DND-41 (cell line): ENCODE results near the gene SPAG16.

Experiments used
- ATAC-seq: fragments of 200-7000 bp; cut with Tn5 transposase; 3 replicates; pipeline ENCODE4 v1.9.1; 2021; ENCODE audit warnings: low read depth; ENCODE audit not compliant: insufficient read depth
- DNase-seq: peaks from one replicate; pipeline ENCODE4 v3.0.0-alpha.2; 2020
- H2AFZ ChIP-seq: 2 replicates; pipeline ENCODE4 v1.6.0; 2012; ENCODE audit warnings: low read depth, low read length
- H3K27ac ChIP-seq: 2 replicates; pipeline ENCODE4 v1.5.1; 2012; ENCODE audit warnings: low read length, inconsistent platforms
- H3K27me3 ChIP-seq: fragments of 200-600 bp; sonication (generic); 2 replicates; pipeline ENCODE4 v1.6.0; 2012; ENCODE audit warnings: low read length, mild to moderate bottlenecking, inconsistent platforms; ENCODE audit not compliant: insufficient read depth, poor library complexity
- H3K36me3 ChIP-seq: 2 replicates; pipeline ENCODE4 v1.5.1; 2012; ENCODE audit warnings: low read length, inconsistent platforms; ENCODE audit not compliant: insufficient read depth
- H3K4me1 ChIP-seq: 2 replicates; pipeline ENCODE4 v1.5.1; 2012; ENCODE audit warnings: mild to moderate bottlenecking, low read length; ENCODE audit not compliant: insufficient read depth
- H3K4me2 ChIP-seq: 2 replicates; pipeline ENCODE4 v1.6.0; 2012; ENCODE audit warnings: mild to moderate bottlenecking, moderate library complexity, low read length, inconsistent platforms; ENCODE audit not compliant: insufficient read depth
- H3K4me3 ChIP-seq, 2 experiments: fragments of 200-600 bp in 1 of 2; shearing (Covaris generic) in 1 of 2; 2 replicates each; pipeline ENCODE4 v1.5.1; 2012 to 2016; ENCODE audit warnings: inconsistent platforms in 2 of 2, low read length in 2 of 2, mild to moderate bottlenecking in 2 of 2, low read depth in 1 of 2, moderate library complexity in 1 of 2
- H3K79me2 ChIP-seq: 2 replicates; pipeline ENCODE4 v1.6.0; 2012; ENCODE audit warnings: low read length, inconsistent platforms; ENCODE audit not compliant: insufficient read depth
- H3K9ac ChIP-seq: 2 replicates; pipeline ENCODE4 v1.6.0; 2012; ENCODE audit warnings: low read depth, mild to moderate bottlenecking, inconsistent platforms, low read length, moderate library complexity
- H3K9me3 ChIP-seq: 2 replicates; pipeline ENCODE4 v1.5.1; 2012; ENCODE audit warnings: low read length, moderate library complexity, mild to moderate bottlenecking, inconsistent platforms; ENCODE audit not compliant: insufficient read depth, severe bottlenecking
- H4K20me1 ChIP-seq: 2 replicates; pipeline ENCODE4 v1.6.0; 2012; ENCODE audit warnings: low read length; ENCODE audit not compliant: insufficient read depth
- EZH2 ChIP-seq: IDR thresholded peaks from 3 replicates; pipeline ENCODE4 v1.6.1; 2012; ENCODE audit warnings: borderline replicate concordance, low read depth, mild to moderate bottlenecking, moderate library complexity, low read length, inconsistent platforms; ENCODE audit not compliant: severe bottlenecking
- TF ChIP-seq, protein P1 (sequence below): IDR thresholded peaks from 2 replicates; pipeline ENCODE4 v1.5.1; 2012; ENCODE audit warnings: borderline replicate concordance, low read length, moderate library complexity, mild to moderate bottlenecking; ENCODE audit not compliant: poor library complexity, severe bottlenecking; ENCODE audit errors: extremely low read depth

The SPAG16 gene

DNA sequence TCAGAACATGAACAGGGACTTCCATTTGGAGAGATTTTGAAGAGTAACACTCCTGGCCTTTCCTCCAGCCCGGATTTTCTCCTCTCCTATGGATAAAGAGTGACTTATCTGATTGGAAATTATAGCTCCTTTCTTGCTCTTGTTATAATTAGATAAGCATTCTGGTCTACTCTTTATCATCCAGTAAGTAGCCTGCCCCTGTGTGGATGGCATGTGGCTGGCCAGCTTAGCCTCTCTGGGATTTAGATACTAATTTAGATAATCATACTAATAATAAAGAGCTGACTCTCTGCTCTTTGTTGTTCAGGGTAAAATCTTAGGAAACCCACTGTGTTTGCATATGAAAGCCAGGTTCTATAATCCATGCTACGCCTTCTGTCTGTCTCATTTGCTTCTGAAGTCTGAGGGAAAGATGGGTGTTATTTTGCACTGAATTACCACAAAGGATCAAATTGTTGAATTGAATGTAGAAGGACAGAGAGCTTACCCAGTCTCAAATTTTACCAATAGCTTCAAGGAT, 438.8 kb downstream of the SPAG16 start:
- no peaks in the 10 kb centered on the region for H4K20me1 ChIP-seq
- no peak overlapping the region for H3K9ac ChIP-seq
- no peaks in the 10 kb centered on the region for H3K9me3 ChIP-seq
- H2AFZ ChIP-seq: no peak overlapping the region
- DNase-seq: no peak
- no peak overlapping the region for H3K4me3 ChIP-seq
- H3K4me1 ChIP-seq: peaks cover 12% of the 10 kb centered on the region
- no peaks in the 10 kb centered on the region for H3K79me2 ChIP-seq
- no peaks in the 10 kb centered on the region for H3K36me3 ChIP-seq
- TF ChIP-seq, protein P1, sequence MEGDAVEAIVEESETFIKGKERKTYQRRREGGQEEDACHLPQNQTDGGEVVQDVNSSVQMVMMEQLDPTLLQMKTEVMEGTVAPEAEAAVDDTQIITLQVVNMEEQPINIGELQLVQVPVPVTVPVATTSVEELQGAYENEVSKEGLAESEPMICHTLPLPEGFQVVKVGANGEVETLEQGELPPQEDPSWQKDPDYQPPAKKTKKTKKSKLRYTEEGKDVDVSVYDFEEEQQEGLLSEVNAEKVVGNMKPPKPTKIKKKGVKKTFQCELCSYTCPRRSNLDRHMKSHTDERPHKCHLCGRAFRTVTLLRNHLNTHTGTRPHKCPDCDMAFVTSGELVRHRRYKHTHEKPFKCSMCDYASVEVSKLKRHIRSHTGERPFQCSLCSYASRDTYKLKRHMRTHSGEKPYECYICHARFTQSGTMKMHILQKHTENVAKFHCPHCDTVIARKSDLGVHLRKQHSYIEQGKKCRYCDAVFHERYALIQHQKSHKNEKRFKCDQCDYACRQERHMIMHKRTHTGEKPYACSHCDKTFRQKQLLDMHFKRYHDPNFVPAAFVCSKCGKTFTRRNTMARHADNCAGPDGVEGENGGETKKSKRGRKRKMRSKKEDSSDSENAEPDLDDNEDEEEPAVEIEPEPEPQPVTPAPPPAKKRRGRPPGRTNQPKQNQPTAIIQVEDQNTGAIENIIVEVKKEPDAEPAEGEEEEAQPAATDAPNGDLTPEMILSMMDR: no peak
- no peak for TF ChIP-seq EZH2
- H3K27me3 ChIP-seq: no peaks in the 10 kb centered on the region
- H3K4me2 ChIP-seq: no peak overlapping the region
- ATAC-seq: no peak
- no peak overlapping the region for H3K27ac ChIP-seq

DNA sequence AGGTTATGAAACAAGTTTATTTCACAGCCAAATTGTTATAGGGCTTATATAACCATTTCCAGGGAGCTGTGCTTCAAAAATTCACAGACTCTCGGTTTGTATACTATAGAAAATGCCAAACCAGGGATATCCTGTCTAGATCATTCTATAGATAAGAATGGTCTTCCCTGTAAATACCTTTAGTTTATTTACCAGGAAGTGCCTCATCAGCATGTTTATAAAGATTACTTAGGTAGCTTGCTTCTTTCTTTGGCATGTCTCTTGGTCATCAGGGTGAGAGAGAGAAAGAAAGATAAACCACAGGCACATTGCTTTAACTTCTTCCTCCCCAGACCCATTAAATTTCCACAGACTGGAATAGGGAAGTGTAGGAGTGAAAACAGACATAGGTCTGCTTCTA, 439.4 kb downstream of the SPAG16 start:
- no peak overlapping the region; the same call in 1 of the 2 replicates for H3K4me2 ChIP-seq
- DNase-seq: no peak
- H2AFZ ChIP-seq: no peak overlapping the region

DNA sequence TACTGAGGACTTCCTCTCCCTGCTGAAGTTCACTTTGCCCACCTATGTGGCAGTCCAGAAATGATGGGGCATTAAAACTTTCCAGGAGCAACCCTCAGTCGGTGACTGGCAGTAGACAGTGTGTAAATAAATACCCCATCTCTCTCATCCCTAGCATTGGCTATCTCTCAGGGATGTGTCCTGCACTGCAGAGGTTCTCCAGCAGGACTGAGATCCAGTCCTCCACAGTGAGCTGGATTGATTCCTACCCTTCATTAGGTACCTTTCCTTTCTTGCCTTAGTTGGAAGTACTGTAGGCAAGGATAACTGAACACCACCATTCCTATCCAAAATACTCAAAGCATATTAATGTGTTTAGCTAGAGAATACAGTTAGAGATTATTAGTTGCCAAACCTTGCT, 441.8 kb downstream of the SPAG16 start:
- ATAC-seq (no peak), DNase-seq (no peak)
- Histone ChIP-seq H3K4me3 (no peak overlapping the region), H3K79me2 (no peaks in the 10 kb centered on the region), H3K27ac (no peak overlapping the region), H3K27me3 (no peaks in the 10 kb centered on the region), H2AFZ (no peak overlapping the region), H3K36me3 (no peaks in the 10 kb centered on the region), H3K4me1 (peaks cover 12% of the 10 kb centered on the region), H3K9ac (no peak overlapping the region), H4K20me1 (no peaks in the 10 kb centered on the region), H3K4me2 (no peak overlapping the region), H3K9me3 (no peaks in the 10 kb centered on the region)
- TF ChIP-seq, protein P1: no peak
- TF ChIP-seq EZH2: no peak

More for the DNA sequence above, 439.4 kb downstream of the SPAG16 start:
- Histone ChIP-seq H3K4me3 (no peak overlapping the region), H3K27ac (no peak overlapping the region), H3K27me3 (no peaks in the 10 kb centered on the region), H3K9me3 (no peaks in the 10 kb centered on the region), H3K9ac (no peak overlapping the region), H3K79me2 (no peaks in the 10 kb centered on the region), H3K4me1 (peaks cover 12% of the 10 kb centered on the region), H4K20me1 (no peaks in the 10 kb centered on the region), H3K36me3 (no peaks in the 10 kb centered on the region)
- no peak for TF ChIP-seq EZH2
- TF ChIP-seq, protein P1: no peak
- ATAC-seq: no peak; the same call in 2 of the 3 replicates

DNA sequence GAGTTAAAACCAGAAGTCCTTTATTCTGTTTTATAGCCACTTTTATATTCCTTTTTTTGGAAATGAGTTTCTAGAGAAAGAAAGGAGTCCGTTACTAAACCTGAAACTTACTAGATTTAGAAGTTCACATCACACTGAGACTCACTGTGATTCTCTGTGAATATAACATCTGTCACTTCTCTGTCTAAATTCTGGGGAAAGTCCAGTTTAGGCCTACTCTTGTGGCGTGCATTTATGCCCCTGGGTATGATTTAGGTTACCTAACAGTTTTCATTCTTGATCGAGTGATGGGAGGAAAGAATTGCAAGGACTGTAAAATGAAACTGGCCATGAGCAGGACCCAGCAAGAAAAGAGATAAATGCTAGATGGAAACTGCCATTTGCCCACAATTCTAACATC, 449.6 kb downstream of the SPAG16 start:
- H3K9ac ChIP-seq: no peak overlapping the region
- no peaks in the 10 kb centered on the region for H3K79me2 ChIP-seq
- no peaks in the 10 kb centered on the region for H3K9me3 ChIP-seq
- TF ChIP-seq, protein P1: no peak
- TF ChIP-seq EZH2: no peak
- H3K36me3 ChIP-seq: no peaks in the 10 kb centered on the region
- no peak overlapping the region for H3K27ac ChIP-seq
- H3K4me2 ChIP-seq: no peak overlapping the region
- H3K4me3 ChIP-seq: no peak overlapping the region
- no peak overlapping the region for H2AFZ ChIP-seq
- no peaks in the 10 kb centered on the region for H4K20me1 ChIP-seq
- no peak for ATAC-seq
- DNase-seq: no peak
- no peaks in the 10 kb centered on the region for H3K27me3 ChIP-seq
- H3K4me1 ChIP-seq: no peaks in the 10 kb centered on the region
